T-helper 2 cell treated with Interferon-gamma antibody and Interleukin-4, amounts not matched to agents 100 ng/mL and 5 ng/mL, for 36 hours (primary cell): Measurements from ENCODE around the gene SNAP29. TPM values are rescaled to one million over a fixed set of nuclear protein-coding genes. Genes with fewer than 3 reads are reported as not detected.

ENCODE experiments used
- intact Hi-C: fragments of 100-400 bp; cut with micrococcal nuclease; formaldehyde crosslinking; loops from one replicate; pipeline ENCODE4 v1.15.1; 2023
- total RNA-seq: library from RNA; stranded (reverse); gene quantifications from 2 replicates; pipeline ENCODE4 v1.2.3, GENCODE V29; 2022

Gene SNAP29
- total RNA-seq, 1 donor from 2014 or later = 30.4 TPM

DNA sequence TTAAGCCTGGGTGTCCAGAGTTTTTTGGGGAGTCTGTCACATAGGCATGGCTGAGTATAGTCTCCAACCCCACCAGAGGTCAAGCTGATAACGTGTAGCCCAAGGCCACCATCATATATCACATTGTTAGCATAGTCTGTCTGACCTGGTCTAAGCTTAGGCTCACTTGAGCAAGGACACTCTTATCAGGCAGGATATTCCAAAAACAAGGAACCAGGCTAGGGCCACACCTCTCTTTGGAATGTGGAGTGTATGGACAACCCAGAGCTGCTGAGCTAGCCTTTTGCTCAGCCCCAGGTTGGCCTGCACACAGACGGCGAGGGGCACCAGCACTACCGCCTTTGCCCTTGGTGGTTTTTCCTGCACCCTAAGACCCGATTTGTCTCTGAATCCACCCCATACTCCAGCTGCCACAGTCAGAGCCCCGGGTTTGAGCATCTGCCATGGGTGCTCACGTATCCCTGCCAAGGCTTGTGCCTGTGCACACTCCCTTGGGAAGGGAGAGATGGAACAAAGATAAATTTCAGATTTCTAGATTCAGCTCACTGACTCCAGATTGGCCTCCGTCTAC lies 7.2 kb downstream of the SNAP29 start:
- intact Hi-C loops = no loop called here

DNA sequence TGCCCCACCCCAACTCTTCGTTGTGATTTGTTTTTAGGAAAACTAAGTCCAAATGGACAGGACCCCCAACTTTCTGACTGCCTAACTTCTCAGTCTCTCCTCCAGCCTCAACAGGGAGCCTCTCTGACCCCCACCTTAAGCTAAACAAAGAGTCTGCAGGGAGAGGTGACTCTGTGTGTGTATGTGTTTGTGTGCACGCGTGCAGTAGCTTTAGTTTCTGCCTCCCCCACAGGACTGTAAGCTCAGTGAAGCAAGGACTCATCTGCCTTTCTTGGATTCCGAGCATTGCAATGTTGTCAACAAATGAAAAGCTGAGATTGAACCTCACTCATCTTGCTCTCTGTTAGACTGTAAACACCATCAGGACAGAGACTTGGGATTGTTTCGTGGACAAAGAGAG lies 7.9 kb downstream of the SNAP29 start:
- intact Hi-C loops = no loop called here

DNA sequence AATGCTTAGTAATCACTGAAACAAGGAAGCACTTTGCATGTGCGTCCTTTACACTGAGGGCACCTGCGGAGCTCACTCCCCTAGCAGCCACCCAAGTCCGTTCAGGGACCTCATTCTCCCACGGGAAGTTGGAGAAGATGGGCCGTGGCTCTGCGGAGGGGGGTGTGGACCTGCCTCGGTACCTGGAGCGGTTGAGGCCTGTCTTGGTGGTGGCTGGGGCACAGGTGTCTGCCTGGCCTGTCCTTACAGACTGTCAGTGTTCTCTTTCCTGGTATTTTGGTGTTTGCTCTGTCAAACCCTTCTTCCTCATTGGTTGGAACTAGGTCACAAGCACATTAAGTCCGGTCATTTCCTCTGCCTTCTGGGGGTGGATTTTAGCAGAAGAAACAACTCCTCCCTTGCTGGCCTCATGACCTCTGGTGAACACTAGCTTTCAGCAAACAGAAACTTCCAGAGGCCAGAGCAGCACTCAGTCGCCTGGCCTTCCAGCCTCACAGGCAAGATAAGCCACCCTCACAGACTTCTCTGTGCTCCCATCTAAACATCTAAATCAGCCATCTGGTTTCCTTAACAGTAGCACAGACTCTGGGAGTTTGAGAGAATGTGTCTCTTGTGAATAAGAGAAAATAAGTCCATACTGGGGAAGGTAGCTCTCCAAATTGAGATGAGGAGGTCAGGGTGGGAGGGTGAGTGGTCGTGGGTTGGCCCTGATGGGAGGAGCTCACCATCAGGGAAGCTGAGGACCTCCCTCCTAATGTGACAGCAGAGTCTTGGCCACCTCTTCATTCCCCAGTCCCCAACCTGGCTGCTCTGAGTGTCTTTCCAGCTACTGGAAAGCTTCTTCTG lies 8.6 kb downstream of the SNAP29 start:
- intact Hi-C loops = no loop called here

DNA sequence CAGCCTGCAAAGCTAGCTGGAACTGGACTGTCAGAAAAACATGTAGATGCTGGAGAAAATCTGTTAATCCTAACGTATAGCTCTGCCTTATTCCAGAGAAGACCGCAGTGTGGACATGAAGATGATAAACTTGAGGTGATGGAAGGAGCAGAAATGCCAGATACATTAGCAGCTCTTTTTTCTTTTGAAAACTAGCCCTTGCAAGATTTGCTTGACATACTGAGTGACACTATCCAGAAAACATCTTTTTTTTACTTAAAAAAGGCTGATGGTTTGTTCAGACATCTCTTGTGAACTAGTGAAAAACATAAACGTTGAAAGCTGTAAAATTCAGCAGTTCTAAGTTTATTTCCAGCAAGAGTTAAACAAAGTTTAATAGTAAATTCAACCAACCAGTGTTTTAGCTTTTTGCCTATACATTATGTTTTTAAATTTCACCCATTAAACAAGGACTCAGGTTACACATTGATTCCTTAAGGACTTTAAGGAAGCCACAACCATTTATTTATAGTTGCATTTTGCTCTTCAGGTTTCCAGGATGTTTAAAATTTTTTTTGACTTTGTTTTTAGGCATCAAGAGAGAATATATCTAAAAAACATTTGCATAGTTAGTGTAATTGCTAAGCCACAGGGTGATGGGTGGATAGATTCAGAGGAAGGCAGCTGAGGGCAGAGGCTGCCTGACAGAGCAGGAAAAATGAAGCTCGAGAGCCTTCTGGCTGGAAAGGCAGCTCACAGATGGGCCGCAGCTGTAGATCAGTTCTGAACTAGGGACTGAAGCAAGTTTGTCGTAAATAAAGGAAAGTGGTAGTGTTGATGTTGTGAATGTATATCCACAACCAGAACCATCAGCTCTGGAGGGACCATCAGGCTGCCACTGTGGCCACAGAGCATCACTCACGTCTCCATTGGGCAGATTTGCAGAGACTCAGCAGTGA lies 9.5 kb downstream of the SNAP29 start:
- intact Hi-C loops = no loop called here

DNA sequence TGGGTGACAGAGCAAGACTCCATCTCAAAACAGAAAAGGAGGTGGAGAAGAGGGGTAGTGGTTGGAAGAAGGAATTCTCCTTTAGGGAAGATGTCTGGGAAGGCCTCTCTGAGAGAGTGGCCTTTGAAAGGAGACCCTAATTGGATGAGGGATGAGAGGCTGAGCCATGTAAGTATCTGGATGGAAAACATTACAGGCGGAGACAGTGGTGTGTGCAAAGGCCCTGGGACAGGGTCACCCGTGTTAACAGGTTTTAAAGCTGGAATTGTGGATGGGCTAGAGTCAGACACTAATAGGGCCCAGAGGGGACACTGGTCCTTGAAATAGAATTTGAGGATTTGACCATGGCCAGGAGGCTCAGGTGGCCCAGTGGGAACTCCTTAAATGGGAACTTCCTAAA lies 10.4 kb downstream of the SNAP29 start:
- intact Hi-C loops = no loop called here

DNA sequence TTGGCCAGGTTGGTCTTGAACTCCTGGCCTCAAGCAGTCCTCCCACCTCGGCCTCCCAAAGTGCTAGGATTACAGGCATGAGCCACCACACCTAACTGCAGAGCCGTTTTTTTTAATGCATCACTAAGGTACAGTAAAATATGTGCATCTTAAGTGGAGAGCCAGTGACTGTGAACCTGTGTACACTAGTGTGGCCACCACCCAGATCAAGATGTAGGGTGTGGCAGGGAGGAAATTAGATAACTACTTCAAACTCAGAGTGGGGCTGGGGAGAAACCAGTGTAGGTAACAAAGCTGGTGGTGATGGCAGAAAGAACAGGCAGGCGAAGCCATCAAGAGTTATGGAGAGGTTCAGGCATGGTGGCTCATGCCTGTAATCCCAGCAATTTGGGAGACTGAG lies 14.4 kb downstream of the SNAP29 start:
- intact Hi-C loops = no loop called here

DNA sequence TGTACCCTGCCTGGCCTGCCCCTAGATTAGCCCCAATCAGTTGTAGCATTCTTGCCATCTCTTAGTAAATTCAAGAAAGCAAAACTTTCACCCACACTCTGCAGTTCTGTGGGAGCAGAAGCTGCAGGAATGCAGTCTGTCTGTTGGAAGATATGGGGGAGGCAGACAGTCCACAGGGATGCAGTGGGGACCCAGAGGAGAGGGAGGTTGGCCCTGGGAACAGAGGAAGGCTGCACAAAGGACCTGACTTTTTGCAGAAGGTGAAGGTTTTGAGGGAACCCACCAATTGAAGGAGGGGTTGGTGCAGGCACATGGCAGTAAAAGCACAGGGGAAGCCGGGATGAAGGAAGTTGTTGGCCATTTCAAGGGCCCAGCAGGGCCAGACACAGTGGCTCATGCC lies 16.5 kb downstream of the SNAP29 start:
- intact Hi-C loops = no loop called here

DNA sequence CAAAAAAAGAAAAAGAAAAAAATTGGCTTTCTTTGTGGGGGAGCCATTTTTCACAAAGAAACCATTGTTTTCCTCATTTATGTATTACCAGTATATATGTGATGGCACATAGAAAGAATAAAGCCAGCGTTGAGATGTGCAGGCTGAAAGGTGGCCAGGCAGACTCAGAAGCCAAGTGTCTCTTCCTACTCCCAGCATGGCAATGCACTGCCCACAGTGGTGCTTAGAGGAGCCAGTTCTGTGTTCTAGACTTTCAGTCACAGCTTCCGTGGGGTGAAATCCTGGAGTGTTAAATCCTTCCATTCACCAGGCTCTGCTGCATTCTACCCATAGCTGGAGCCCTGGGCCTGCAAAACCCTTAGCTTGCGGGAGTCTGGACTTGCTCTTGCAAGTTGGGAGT lies 18.9 kb downstream of the SNAP29 start:
- intact Hi-C loops = no loop called here

DNA sequence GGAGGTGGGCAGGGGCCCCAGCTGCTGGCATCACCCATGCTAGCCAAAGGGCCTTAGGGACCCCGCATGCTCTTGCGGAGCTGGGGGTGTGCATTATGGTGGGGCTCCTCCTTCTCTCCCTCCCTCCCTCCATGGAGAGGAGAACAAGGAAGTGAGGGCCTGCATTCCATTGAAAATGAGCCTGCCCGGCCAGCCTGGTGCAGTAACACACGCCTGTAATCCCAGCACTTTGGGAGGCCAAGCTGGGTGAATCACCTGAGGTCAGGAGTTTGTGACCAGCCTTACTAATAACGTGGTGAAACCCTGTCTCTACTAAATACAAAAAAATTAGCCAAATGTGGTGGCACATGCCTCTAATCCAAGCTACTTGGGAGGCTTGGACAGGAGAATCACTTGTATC lies 22.4 kb downstream of the SNAP29 start:
- intact Hi-C loops = loop anchor here (10.0 kb wide), 1 partner anchor 74 kb away; no protein-coding TSS in a partner anchor

DNA sequence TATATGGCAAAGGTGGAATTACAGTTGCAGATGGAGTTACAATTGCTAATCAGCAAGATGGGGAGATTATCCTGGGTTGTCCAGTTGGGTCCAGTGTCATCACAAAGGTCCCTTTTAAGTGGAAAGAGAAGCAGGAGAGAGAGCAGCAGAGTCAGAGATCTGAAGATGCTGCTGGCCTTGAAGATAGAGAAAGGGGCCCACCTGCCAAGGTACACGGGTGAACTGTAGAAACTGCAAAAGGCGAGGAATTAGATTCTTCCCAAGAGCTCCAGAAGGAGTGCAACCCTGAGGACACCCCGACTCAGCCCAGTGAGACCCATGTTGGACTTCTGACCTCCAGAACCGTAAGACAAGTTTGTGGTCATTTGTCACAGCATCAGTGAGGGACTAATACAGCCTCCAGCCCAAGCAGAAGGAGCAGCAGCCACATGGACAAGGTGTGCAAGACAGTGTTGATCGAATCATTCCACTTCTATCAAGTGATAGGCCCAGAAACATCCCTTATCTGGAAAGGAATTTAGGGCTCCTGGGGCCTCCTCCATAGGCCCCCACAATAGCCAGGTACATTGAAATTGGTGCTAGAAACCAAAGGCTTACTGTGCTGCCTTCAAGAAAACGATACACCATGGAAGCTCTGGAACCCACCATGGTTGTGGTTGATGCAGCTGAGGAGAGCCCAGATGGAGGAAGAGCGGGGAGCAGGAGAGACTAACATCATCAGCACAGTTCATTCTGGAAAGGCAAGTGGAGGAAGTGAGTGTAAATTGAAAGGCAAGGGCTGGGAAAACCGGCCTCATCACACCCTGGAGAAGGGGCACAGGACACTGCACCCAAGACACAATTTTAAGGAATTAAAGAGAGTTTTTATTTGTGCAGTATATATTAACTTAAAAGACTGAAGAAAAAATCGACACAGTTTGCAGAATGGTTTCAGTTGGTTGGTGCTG lies 23.3 kb downstream of the SNAP29 start:
- intact Hi-C loops = loop anchor here (10.0 kb wide), 1 partner anchor 73 kb away; no protein-coding TSS in a partner anchor

DNA sequence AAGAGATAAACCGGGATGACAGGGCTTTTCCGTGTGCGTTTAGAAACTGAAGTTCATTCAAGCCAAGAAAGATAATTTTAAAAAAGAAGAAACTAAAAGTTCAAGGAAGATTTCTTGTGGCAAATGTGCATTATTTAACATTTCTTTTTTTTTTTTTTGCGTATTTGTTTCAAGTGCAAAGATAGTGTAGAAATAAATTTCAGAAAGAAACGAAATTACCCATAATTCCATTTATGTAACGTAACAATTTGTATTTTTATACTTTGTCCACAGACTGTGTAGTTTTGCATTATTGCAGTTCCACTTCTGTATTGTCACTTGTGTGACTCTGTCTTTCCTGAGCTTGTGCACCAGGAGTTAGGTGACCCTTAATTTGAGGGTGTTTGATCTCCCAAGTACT lies 24.0 kb downstream of the SNAP29 start:
- intact Hi-C loops = loop anchor here (10.0 kb wide), 1 partner anchor 72 kb away; no protein-coding TSS in a partner anchor

DNA sequence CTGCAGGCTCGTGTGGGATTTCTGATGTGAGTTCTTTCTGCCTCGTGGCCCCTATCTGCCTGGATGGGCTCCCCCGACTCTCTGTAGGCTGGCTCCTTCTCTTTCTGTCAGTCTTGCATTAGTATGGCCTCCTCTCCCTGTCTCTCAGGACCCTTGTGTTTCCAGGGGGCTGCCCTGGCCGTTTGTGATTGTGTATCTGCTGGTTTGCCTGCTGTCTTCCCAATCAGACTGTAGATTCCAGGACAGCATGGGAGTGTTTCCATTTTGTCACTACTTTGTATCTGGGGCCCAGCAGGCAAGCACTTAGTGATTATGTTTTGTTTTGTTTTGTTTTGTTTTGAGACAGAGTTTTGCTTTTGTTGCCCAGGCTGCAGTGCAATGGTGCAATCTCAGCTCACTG lies 25.6 kb downstream of the SNAP29 start:
- intact Hi-C loops = loop anchor here (10.0 kb wide), 1 partner anchor 70 kb away; no protein-coding TSS in a partner anchor

DNA sequence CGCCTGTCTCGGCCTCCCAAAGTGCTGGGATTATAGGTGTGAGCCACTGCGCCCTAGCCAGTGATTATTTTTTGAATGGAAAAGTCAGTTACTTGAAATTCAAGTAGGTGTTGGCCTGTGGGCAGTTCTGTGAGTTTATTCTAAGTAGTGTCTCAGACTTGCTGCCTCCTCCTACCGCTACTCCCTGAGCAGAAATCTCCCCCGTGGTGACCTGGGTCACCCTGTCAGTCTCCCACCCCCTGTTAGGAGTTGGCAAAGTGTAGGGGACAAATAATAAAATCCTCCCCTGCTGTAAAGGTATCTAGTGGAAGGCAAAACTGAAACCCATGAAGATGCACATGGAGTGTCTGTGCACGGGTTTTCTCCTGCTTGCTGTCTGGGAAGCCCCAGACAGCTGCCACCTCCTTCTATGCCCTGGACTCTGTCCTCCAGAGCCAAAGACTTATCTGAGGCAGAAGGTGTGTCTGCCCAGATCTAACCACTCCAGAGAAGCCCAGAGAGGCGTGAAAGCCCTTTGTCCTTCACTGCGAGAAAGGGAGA lies 26.3 kb downstream of the SNAP29 start:
- intact Hi-C loops = loop anchor here (10.0 kb wide), 1 partner anchor 70 kb away; no protein-coding TSS in a partner anchor

DNA sequence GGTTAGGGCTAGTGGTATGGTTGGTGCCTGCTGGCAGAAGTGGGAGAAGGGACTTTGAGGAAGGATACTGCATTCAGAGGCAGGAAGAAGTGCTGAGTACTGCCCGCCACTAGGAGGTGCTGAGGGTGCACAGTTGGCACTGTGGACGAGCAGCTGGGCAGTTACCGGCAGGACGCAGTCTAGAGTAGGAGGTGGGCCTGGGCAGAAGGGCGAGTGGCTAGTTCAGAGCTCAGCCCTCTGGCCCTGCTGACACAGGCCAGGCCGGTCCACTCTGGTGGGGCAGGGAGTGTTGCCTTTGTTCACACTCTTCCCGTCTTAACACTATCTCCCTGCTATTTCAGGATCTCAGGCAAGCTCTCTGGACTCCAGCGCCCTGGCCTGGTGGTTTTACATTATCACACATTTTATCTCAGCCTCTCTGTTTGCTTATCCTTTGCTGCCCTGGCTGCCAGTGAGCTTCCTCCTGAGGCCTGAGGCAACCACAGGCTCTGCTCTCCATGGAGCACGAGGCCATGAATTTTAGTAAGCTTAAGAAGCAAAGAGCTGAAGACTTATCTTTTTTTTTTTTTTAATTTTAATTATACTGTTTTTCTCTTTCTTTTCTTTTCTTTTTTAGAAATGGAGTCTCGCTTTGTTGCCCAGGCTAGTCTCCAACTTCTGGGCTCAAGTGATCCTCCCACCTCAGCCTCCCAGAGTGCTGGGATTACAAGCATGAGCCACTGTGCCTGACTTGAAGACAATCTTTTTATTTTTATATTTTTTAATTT lies 26.9 kb downstream of the SNAP29 start:
- intact Hi-C loops = loop anchor here (10.0 kb wide), 1 partner anchor 69 kb away; no protein-coding TSS in a partner anchor

DNA sequence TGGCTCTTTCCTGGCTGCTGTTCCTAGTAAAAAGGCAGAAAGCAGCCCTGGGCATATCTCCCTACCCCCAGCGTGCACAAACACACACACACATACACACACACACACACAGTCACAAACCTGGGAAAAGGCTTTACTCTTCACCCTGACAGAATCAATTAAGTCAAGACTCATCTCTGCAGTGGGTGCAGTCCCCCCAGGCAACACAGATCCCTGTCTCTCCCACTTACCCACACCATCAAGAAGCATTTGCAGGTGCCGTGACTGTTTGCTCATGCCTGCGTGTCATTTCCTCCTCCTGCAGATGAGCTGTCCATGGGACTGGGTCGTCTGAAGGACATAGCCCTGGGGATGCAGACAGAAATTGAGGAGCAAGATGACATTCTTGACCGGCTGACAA lies 28.6 kb downstream of the SNAP29 start:
- intact Hi-C loops = loop anchor here (10.0 kb wide), 1 partner anchor 67 kb away; no protein-coding TSS in a partner anchor

DNA sequence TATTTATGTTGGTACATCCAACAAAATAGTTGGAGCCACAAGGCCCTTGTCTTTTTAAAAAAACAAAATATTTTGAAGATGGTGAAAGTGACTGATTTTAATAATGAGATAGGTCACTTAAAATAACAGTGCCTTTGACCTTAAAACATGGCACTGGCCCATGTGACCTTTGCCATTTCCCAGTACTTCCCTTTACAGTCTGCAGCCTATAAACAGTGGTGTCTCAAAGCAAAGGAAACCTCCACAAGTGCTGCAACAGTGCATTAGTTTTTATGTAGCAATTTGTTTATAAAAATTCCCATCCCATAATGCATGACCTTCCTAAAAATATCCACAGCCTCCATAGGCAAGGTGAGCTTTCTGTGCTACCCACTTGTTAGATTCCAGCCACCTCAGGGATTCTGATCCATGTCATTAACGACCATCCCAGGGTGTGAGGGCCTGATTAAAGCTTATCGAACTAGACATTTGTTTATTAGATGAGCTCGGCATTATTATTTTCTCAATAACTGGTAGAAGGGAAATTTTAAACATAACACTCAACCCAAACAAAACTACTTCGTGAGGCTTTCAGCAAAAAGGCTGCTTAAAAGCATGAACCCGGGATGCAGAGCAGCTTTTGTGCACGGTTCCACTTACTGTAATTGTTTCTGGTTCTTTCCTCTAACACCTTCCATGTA lies 30.4 kb downstream of the SNAP29 start:
- intact Hi-C loops = loop anchor here (10.0 kb wide), 1 partner anchor 66 kb away; no protein-coding TSS in a partner anchor

DNA sequence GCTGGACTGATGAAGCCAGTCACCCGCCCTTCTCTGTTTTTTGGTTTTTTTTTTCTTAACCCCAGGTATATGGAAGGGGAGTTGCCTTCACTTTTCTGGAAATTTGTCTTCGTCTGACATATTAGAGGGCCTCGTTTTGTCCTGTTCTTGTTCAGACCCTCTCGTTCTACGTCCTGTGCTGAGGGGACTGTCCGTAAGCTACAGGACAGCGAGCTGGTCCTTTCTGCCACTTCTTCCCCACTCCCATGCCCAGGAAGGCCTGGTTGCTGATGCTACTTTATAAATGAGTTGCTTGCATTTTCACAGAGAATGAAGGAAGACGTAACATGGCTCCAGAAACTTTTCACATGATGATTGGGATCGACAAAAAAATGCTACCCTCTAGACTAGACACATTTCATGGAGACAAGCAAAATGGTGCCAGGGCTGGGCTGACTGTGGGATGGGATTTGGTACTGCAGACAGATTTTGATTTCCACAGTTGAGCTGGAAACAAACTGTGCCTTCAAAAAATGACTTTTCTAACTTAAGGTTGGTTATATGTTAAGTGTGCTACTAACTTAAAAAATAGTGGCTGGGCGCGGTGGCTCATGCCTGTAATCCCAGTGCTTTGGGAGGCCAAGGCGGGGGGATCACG lies 31.2 kb downstream of the SNAP29 start:
- intact Hi-C loops = loop anchor here (10.0 kb wide), 1 partner anchor 65 kb away; no protein-coding TSS in a partner anchor

DNA sequence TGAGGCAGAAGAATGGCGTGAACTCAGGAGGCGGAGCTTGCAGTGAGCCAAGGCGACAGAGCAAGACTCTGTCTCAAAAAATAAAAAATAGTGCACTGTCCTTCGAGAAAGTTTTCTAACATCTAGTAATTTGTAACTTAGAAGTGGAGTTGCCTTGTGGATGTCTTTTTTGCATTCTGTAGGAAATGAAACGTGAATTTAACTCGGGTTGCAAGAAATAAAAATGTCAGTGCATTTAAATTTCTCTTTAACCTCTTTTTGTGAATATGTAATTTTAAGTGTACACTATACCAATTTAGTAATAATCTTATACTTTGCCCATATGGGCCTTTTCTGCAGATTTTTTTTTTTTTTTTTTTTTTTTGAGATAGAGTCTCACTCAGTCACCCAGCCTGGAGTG lies 32.2 kb downstream of the SNAP29 start:
- intact Hi-C loops = no loop called here
